ENCODE measurements around the gene MEGF8.

DNA sequence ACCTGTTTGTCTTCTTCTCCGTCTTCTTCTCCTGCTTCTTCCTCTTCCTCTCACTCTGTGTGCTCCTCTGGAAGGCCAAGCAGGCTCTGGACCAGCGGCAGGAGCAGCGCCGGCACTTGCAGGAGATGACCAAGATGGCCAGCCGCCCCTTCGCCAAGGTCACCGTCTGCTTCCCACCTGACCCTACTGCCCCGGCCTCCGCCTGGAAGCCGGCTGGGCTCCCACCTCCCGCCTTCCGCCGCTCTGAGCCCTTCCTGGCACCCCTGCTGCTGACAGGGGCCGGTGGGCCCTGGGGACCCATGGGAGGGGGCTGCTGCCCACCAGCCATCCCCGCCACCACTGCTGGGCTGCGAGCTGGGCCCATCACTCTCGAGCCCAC, 50.7 kb downstream of the MEGF8 start:
- TF ChIP-seq GATA2 (IDR thresholded peaks at IDR 0.05; ENCODE audit: low read depth, low read length) (no peak), GATA3 (IDR thresholded peaks at IDR 0.05; ENCODE audit: low read depth, low read length) (no peak)

Data from SH-SY5Y (cell line).